ENCODE data around the gene NBEA.
"Not testable (repeated sequence)": the region's sequence is repeated elsewhere in the genome, so short reads cannot be mapped to it uniquely, and the experiment has no call there.

The NBEA gene

GRCh38 chr13:35630551-35631275 lies 688.6 kb downstream of the NBEA start:
- no peaks in the 10 kb centered on the region for H3K4me1 Mint-ChIP-seq
- no peaks in the 10 kb centered on the region for H3K36me3 Mint-ChIP-seq (ENCODE audit: insufficient read depth)
- H3K4me3 Mint-ChIP-seq, result no peak overlapping the region
- DNase-seq (ENCODE audit: low spot score in 2 of 2) (no peak), ATAC-seq (replicated peaks; ENCODE audit: extremely low read depth, poor library complexity, severe bottlenecking) (no peak)
- H3K27me3 Mint-ChIP-seq, result no peaks in the 10 kb centered on the region
- H3K27ac Mint-ChIP-seq (ENCODE audit: low read depth), result no peak overlapping the region
- H3K9me3 Mint-ChIP-seq, result no peaks in the 10 kb centered on the region

DNA sequence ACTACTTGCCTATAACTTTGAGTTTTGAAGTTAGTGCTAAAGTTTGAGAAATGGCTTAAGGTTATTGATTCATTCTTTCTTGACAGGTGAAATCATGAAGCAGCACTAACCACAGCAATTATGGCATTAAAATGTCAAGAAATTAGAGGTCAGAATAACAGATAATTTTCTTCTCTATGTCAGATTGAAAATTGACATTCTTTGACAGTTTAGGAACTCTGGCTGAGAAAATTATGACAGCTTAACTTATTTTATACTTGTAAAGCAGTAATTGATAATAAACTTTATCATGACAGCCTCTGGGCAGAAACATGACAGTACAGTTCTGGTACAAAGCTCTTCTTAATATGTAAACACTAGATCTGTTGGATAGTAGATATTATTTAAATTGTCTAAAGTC lies 689.6 kb downstream of the NBEA start:
- H3K9me3 Mint-ChIP-seq, result no peaks in the 10 kb centered on the region
- H3K36me3 Mint-ChIP-seq (ENCODE audit: insufficient read depth), result no peaks in the 10 kb centered on the region
- H3K27me3 Mint-ChIP-seq, result no peaks in the 10 kb centered on the region
- H3K4me1 Mint-ChIP-seq, result no peaks in the 10 kb centered on the region
- no peak overlapping the region for H3K4me3 Mint-ChIP-seq
- ATAC-seq (replicated peaks; ENCODE audit: extremely low read depth, poor library complexity, severe bottlenecking), result no peak
- no peak for DNase-seq (ENCODE audit: low spot score in 2 of 2)
- no peak overlapping the region for H3K27ac Mint-ChIP-seq (ENCODE audit: low read depth)

GRCh38 chr13:35643625-35644024 lies 701.6 kb downstream of the NBEA start:
- ATAC-seq (replicated peaks; ENCODE audit: extremely low read depth, poor library complexity, severe bottlenecking) (no peak), DNase-seq (ENCODE audit: low spot score in 2 of 2) (no peak)
- Mint-ChIP-seq H3K36me3 (ENCODE audit: insufficient read depth) (no peaks in the 10 kb centered on the region), H3K27ac (ENCODE audit: low read depth) (no peak overlapping the region), H3K4me1 (no peaks in the 10 kb centered on the region), H3K9me3 (no peaks in the 10 kb centered on the region), H3K4me3 (no peak overlapping the region), H3K27me3 (no peaks in the 10 kb centered on the region)

- DNase-seq (ENCODE audit: low spot score in 2 of 2) (no peak), ATAC-seq (replicated peaks; ENCODE audit: extremely low read depth, poor library complexity, severe bottlenecking) (no peak)
- H3K27ac Mint-ChIP-seq (ENCODE audit: low read depth), result no peak overlapping the region
- no peaks in the 10 kb centered on the region for H3K36me3 Mint-ChIP-seq (ENCODE audit: insufficient read depth)
- H3K4me1 Mint-ChIP-seq, result no peaks in the 10 kb centered on the region
- no peak overlapping the region for H3K4me3 Mint-ChIP-seq
- H3K27me3 Mint-ChIP-seq, result no peaks in the 10 kb centered on the region
- peaks cover 6% of the 10 kb centered on the region for H3K9me3 Mint-ChIP-seq
Measured at GRCh38 chr13:35646056-35646774, 704.1 kb downstream of the NBEA start.

DNA sequence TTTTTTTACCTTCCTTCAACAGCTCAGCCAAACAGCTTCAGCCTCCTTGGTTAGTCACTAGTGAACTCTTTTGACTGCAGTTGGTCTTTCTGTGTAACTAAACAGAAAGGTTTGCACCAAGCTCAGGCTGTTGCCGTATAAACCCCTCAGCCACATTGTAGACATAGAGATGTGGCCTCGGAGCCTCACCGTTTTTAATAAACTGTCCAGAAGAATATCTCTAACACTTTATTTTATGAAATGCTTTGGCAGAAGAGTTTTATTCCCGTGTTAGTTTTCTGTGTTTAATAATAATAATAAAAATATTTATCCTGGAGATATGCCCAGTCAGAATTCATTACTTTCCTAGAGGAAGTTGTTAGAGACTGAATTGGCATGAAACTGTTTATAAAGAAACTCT lies 706.1 kb downstream of the NBEA start:
- no peak overlapping the region for H3K4me3 Mint-ChIP-seq
- ATAC-seq (replicated peaks; ENCODE audit: extremely low read depth, poor library complexity, severe bottlenecking), result no peak

GRCh38 chr13:35649162-35649561 lies 707.1 kb downstream of the NBEA start:
- Mint-ChIP-seq H3K27me3 (no peaks in the 10 kb centered on the region), H3K4me3 (no peak overlapping the region), H3K36me3 (ENCODE audit: insufficient read depth) (no peaks in the 10 kb centered on the region), H3K9me3 (peaks cover 9% of the 10 kb centered on the region), H3K4me1 (no peaks in the 10 kb centered on the region), H3K27ac (ENCODE audit: low read depth) (no peak overlapping the region)
- DNase-seq (ENCODE audit: low spot score in 2 of 2) (no peak), ATAC-seq (replicated peaks; ENCODE audit: extremely low read depth, poor library complexity, severe bottlenecking) (no peak)

More for the DNA sequence above, 706.1 kb downstream of the NBEA start:
- Mint-ChIP-seq H3K27me3 (no peaks in the 10 kb centered on the region), H3K4me1 (no peaks in the 10 kb centered on the region), H3K27ac (ENCODE audit: low read depth) (no peak overlapping the region), H3K36me3 (ENCODE audit: insufficient read depth) (no peaks in the 10 kb centered on the region), H3K9me3 (peaks cover 6% of the 10 kb centered on the region)
- DNase-seq (ENCODE audit: low spot score in 2 of 2), result no peak

GRCh38 chr13:35659796-35660195 lies 717.7 kb downstream of the NBEA start:
- Mint-ChIP-seq H3K9me3 (peaks cover 13% of the 10 kb centered on the region), H3K4me3 (no peak overlapping the region), H3K27ac (ENCODE audit: low read depth) (no peak overlapping the region), H3K27me3 (no peaks in the 10 kb centered on the region), H3K36me3 (ENCODE audit: insufficient read depth) (no peaks in the 10 kb centered on the region), H3K4me1 (no peaks in the 10 kb centered on the region)
- ATAC-seq (replicated peaks; ENCODE audit: extremely low read depth, poor library complexity, severe bottlenecking) (no peak), DNase-seq (ENCODE audit: low spot score in 2 of 2) (no peak)

DNA sequence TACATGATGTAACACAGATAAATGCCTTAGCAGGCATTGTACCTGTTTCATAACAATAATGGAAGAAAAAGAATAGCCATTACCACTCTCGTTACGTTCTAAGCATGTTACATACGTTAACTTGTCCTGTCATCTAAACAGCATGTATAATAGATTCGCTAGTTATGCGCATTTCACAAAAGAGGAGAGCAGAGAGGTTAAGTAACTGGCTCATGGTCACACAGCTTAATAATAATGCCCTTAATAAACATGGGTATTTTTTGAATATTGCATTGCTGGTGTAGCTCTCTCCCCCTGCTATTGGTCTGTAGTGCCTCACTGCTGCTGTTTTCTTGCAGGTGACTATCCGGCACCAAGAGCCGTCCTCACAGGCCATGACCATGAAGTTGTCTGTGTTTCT lies 722.7 kb downstream of the NBEA start:
- no peak for DNase-seq (ENCODE audit: low spot score in 2 of 2)
- no peaks in the 10 kb centered on the region for H3K27me3 Mint-ChIP-seq
- no peak overlapping the region for H3K4me3 Mint-ChIP-seq
- H3K27ac Mint-ChIP-seq (ENCODE audit: low read depth), result no peak overlapping the region
- no peaks in the 10 kb centered on the region for H3K4me1 Mint-ChIP-seq
- no peaks in the 10 kb centered on the region for H3K36me3 Mint-ChIP-seq (ENCODE audit: insufficient read depth)
- no peak for ATAC-seq (replicated peaks; ENCODE audit: extremely low read depth, poor library complexity, severe bottlenecking)
- peaks cover 6% of the 10 kb centered on the region for H3K9me3 Mint-ChIP-seq

- H3K27ac Mint-ChIP-seq (ENCODE audit: low read depth), result no peak overlapping the region
- H3K4me1 Mint-ChIP-seq, result no peaks in the 10 kb centered on the region
- no peaks in the 10 kb centered on the region for H3K27me3 Mint-ChIP-seq
- DNase-seq (ENCODE audit: low spot score in 2 of 2), result no peak
- peaks cover 7% of the 10 kb centered on the region for H3K9me3 Mint-ChIP-seq
- peaks cover 2% of the 10 kb centered on the region for H3K36me3 Mint-ChIP-seq (ENCODE audit: insufficient read depth)
- no peak overlapping the region for H3K4me3 Mint-ChIP-seq
- ATAC-seq (replicated peaks; ENCODE audit: extremely low read depth, poor library complexity, severe bottlenecking), result no peak
Measured at GRCh38 chr13:35669321-35669720, 727.3 kb downstream of the NBEA start.

GRCh38 chr13:35672611-35673010 lies 730.5 kb downstream of the NBEA start:
- Mint-ChIP-seq H3K4me1 (no peaks in the 10 kb centered on the region), H3K27me3 (no peaks in the 10 kb centered on the region), H3K36me3 (ENCODE audit: insufficient read depth) (peaks cover 2% of the 10 kb centered on the region), H3K4me3 (no peak overlapping the region), H3K27ac (ENCODE audit: low read depth) (no peak overlapping the region), H3K9me3 (peaks cover 7% of the 10 kb centered on the region)
- ATAC-seq (replicated peaks; ENCODE audit: extremely low read depth, poor library complexity, severe bottlenecking), result no peak
- no peak for DNase-seq (ENCODE audit: low spot score in 2 of 2)

GRCh38 chr13:35675651-35676050 lies 733.6 kb downstream of the NBEA start:
- Mint-ChIP-seq H3K36me3 (ENCODE audit: insufficient read depth) (peaks cover 2% of the 10 kb centered on the region), H3K27ac (ENCODE audit: low read depth) (no peak overlapping the region), H3K27me3 (no peaks in the 10 kb centered on the region), H3K4me1 (no peaks in the 10 kb centered on the region), H3K4me3 (no peak overlapping the region), H3K9me3 (no peaks in the 10 kb centered on the region)
- ATAC-seq (replicated peaks; ENCODE audit: extremely low read depth, poor library complexity, severe bottlenecking), result no peak
- no peak for DNase-seq (ENCODE audit: low spot score in 2 of 2)

GRCh38 chr13:35677863-35678262 lies 735.8 kb downstream of the NBEA start:
- H3K9me3 Mint-ChIP-seq; DNase-seq (ENCODE audit: low spot score in 2 of 2); H3K4me3 Mint-ChIP-seq; H3K36me3 Mint-ChIP-seq (ENCODE audit: insufficient read depth); ATAC-seq (replicated peaks; ENCODE audit: extremely low read depth, poor library complexity, severe bottlenecking); H3K4me1 Mint-ChIP-seq; H3K27ac Mint-ChIP-seq (ENCODE audit: low read depth); H3K27me3 Mint-ChIP-seq: not testable (repeated sequence)

DNA sequence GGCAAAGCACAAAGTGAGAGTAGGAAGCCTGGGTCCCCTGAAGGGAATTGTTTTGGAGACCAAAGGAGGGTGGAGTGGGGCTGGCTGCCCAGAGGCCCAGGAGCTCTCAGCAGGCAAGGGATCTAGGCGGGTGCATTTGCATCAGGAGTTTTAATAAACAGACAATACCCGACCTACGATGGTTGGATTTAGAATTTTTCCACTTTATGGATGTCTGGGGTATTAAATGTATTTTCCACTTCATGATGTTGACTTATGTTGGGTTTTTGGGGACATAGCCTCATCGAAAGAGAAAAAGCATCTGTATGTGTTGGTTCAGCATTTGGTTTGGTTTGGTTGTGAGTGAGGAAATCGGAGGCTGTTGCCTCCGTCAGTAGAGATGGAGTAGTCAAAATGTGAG lies 739.6 kb downstream of the NBEA start:
- peaks cover 9% of the 10 kb centered on the region for H3K9me3 Mint-ChIP-seq
- no peak for ATAC-seq (replicated peaks; ENCODE audit: extremely low read depth, poor library complexity, severe bottlenecking)
- no peak for DNase-seq (ENCODE audit: low spot score in 2 of 2)
- no peaks in the 10 kb centered on the region for H3K27me3 Mint-ChIP-seq
- no peaks in the 10 kb centered on the region for H3K36me3 Mint-ChIP-seq (ENCODE audit: insufficient read depth)
- no peak overlapping the region for H3K27ac Mint-ChIP-seq (ENCODE audit: low read depth)
- H3K4me3 Mint-ChIP-seq, result no peak overlapping the region
- no peaks in the 10 kb centered on the region for H3K4me1 Mint-ChIP-seq

All from central memory CD8-positive, alpha-beta T cell (primary cell).